Psoas muscle (tissue), 8 donors: ENCODE measurements around the gene ZP1. TPM values are rescaled to one million over a fixed set of nuclear protein-coding genes. Genes with fewer than 3 reads are reported as not detected.

Source experiments
- ATAC-seq, 4 donors: fragments of 200-7000 bp; cut with Tn5 transposase; one replicate each; pipeline ENCODE4 v1.9.1; 2020; ENCODE audit warnings: moderate library complexity in 3 of 4, mild to moderate bottlenecking in 2 of 4
- DNase-seq, 2 donors: peaks; one replicate each; pipeline ENCODE4 v3.0.0-alpha.2; 2020
- H3K27ac ChIP-seq: fragments of 200-600 bp; one replicate; pipeline ENCODE4 v1.8.0; 2022
- H3K27me3 ChIP-seq, 3 donors: fragments of 200-600 bp in 1 of 3; one replicate each; pipeline versions ENCODE4 v1.6.1 to v1.8.0; 2013 to 2022; ENCODE audit warnings: low read length in 2 of 3, mild to moderate bottlenecking in 2 of 3, moderate library complexity in 1 of 3; ENCODE audit not compliant: insufficient read depth in 3 of 3
- H3K36me3 ChIP-seq, 2 donors: fragments of 200-600 bp in 1 of 2; one replicate each; pipeline versions ENCODE4 v1.6.1 to v1.8.0; 2013 to 2022; ENCODE audit warnings: low read depth in 1 of 2, mild to moderate bottlenecking in 1 of 2, moderate library complexity in 1 of 2; ENCODE audit not compliant: insufficient read depth in 1 of 2
- H3K4me1 ChIP-seq: fragments of 200-600 bp; one replicate; pipeline ENCODE4 v1.8.0; 2022
- H3K4me3 ChIP-seq: fragments of 200-600 bp; one replicate; pipeline ENCODE4 v1.8.0; 2022; ENCODE audit warnings: mild to moderate bottlenecking
- H3K9me3 ChIP-seq: fragments of 200-600 bp; one replicate; pipeline ENCODE4 v1.8.0; 2022
- CTCF ChIP-seq: fragments of 200-600 bp; IDR thresholded peaks from one replicate; pipeline ENCODE4 v1.8.0; 2022; ENCODE audit warnings: antibody characterized with exemption
- WGBS, 3 donors: extraction: QIAGEN DNeasy Blood & Tissue Kit; methylation state at CpG; one replicate each; pipeline versions ENCODE4 v1.1.6 to v1.1.7; 2013; 5-methylcytosine and 5-hydroxymethylcytosine counted together
- intact Hi-C, 2 donors: fragments of 100-400 bp; cut with DNase I; formaldehyde crosslinking; loops; one replicate each; pipeline versions ENCODE4 v1.11.0 to v1.14.2; 2022
- polyA plus RNA-seq, 3 donors: library from polyadenylated mRNA; stranded (reverse); fragments of 200-250 nt; gene quantifications; one replicate each; pipeline ENCODE4 v1.2.3, GENCODE V29; 2013
- total RNA-seq, 4 donors: library from RNA; stranded (reverse); fragmentation: NEBNext Ultra II Directional in 2 of 4; extraction: Animal tissue kit (Norgen Biotek cat#: 25700) in 2 of 4; gene quantifications; one replicate each; pipeline versions ENCODE4 v1.2.1 to v1.2.4, GENCODE V29; 2021 to 2023
- donor health status: healthy with polysubstance abuse.
- donor health status: DM: no; HTN: no; CAD: no; lungs with moderate emphysema.
- donor health status: Bipolar disorder and iron deficiency.
- donor health status: healthy.
- donor health status: DM: yes; HTN: yes; CAD: no.
- donor health status: DM: no; HTN: no; CAD: no.
- donor health status: DM: no; HTN: no; CAD: no.
- donor health status: DM: yes; HTN: yes; CAD: no.

The ZP1 gene
- total and polyA plus RNA-seq, 7 donors: 0.18 to 0.52 (median 0.29) TPM; not detected in 3

- DNase-seq: no peak
- no peak overlapping the region for H3K27ac ChIP-seq
- peak; percentile 22 to 30 (median 26) for ATAC-seq
- peak overlapping the region; percentile 65 for H3K4me3 ChIP-seq
- H3K36me3 ChIP-seq: peaks cover 5 to 36% of the 10 kb centered on the region in 2 donors
- intact Hi-C loops: no loop called here
- peaks cover 28% of the 10 kb centered on the region for H3K4me1 ChIP-seq
- 53 to 60% (median 58%) methylated on average over 6 of the region's 6 CpGs for WGBS, 3 donors
- TF ChIP-seq CTCF: no peak
- peaks cover 0 to 23% (median 4%) of the 10 kb centered on the region in 3 donors for H3K27me3 ChIP-seq
- no peaks in the 10 kb centered on the region for H3K9me3 ChIP-seq
Observed at GRCh38 chr11:60923800-60924109, 56.4 kb downstream of the ZP1 start.

- Histone ChIP-seq H3K4me1 (peaks cover 22% of the 10 kb centered on the region), H3K27ac (no peak within 1 kb of the TSS), H3K4me3 (peak within 1 kb of the TSS; percentile 65), H3K27me3 (peaks cover 0 to 23% (median 4%) of the 10 kb centered on the region in 3 donors), H3K36me3 (peaks cover 5 to 36% of the 10 kb centered on the region in 2 donors), H3K9me3 (no peaks in the 10 kb centered on the region)
- ATAC-seq (peak; percentile 61 to 87 (median 75)), DNase-seq (peak; percentile 73 to 78)
- TF ChIP-seq CTCF: no peak
- intact Hi-C loops: no loop called here
- 0 to 1% (median 1%) methylated on average over 34 to 69 of the region's 69 CpGs for WGBS, 3 donors
Observed at GRCh38 chr11:60924110-60924905, 57.0 kb downstream of the ZP1 start, which contains the start of gene TMEM132A. Gene TMEM132A (plus strand): TSS chr11:60924460. CDS start chr11:60924634, 174 bp downstream.

Other genes with a start within 250 kb of the ZP1 start
- gene MS4A8, start 167.9 kb upstream of the ZP1 start, total RNA-seq: under 1 TPM in 3 of 4 donors, not detected in 1; 0.20 to 0.47 (median 0.23) TPM
- gene MS4A8, start 167.9 kb upstream of the ZP1 start, polyA plus RNA-seq: under 1 TPM in 2 of 3 donors, not detected in 1; 0.10 to 0.31 TPM
- not detected for gene MS4A18, start 142.8 kb upstream of the ZP1 start, total RNA-seq
- not detected for gene MS4A18, start 142.8 kb upstream of the ZP1 start, polyA plus RNA-seq
- not detected for gene MS4A15, start 110.7 kb upstream of the ZP1 start, total RNA-seq
- not detected for gene MS4A15, start 110.7 kb upstream of the ZP1 start, polyA plus RNA-seq
- not detected for gene MS4A10, start 82.2 kb upstream of the ZP1 start, total RNA-seq
- under 1 TPM in 1 of 3 donors, not detected in 2; 0.03 TPM for gene MS4A10, start 82.2 kb upstream of the ZP1 start, polyA plus RNA-seq
- 10 to 100 TPM; 24.8 to 43.9 (median 30.1) TPM for gene CCDC86, start 25.4 kb upstream of the ZP1 start, total RNA-seq
- 10 to 100 TPM; 36.2 to 55.4 (median 53.6) TPM for gene CCDC86, start 25.4 kb upstream of the ZP1 start, polyA plus RNA-seq
- gene PTGDR2, start 11.6 kb upstream of the ZP1 start, total RNA-seq: 10 to 100 TPM in 1 of 4 donors, 1 to 10 TPM in 2, under 1 TPM in 1; 0.53 to 13.9 (median 1.1) TPM
- 1 to 10 TPM; 1.1 to 1.3 (median 1.2) TPM for gene PTGDR2, start 11.6 kb upstream of the ZP1 start, polyA plus RNA-seq
- 10 to 100 TPM; 45.7 to 71.7 (median 63.0) TPM for gene PRPF19, start 39.0 kb downstream of the ZP1 start, total RNA-seq
- 100 to 1,000 TPM in 1 of 3 donors, 10 to 100 TPM in 2; 56.9 to 109 (median 67.4) TPM for gene PRPF19, start 39.0 kb downstream of the ZP1 start, polyA plus RNA-seq
- gene TMEM109, start 46.6 kb downstream of the ZP1 start, total RNA-seq: 10 to 100 TPM; 70.2 to 73.4 (median 71.5) TPM
- gene TMEM109, start 46.6 kb downstream of the ZP1 start, polyA plus RNA-seq: 100 to 1,000 TPM in 1 of 3 donors, 10 to 100 TPM in 2; 69.2 to 130 (median 78.1) TPM
- gene TMEM132A, start 56.9 kb downstream of the ZP1 start, total RNA-seq: 1 to 10 TPM; 3.3 to 7.7 (median 6.1) TPM
- 1 to 10 TPM; 2.0 to 3.7 (median 2.6) TPM for gene TMEM132A, start 56.9 kb downstream of the ZP1 start, polyA plus RNA-seq
- gene SLC15A3, start 84.6 kb downstream of the ZP1 start, total RNA-seq: 10 to 100 TPM in 1 of 4 donors, 1 to 10 TPM in 3; 7.2 to 14.6 (median 8.6) TPM
- 10 to 100 TPM in 1 of 3 donors, 1 to 10 TPM in 2; 7.8 to 10.3 (median 8.2) TPM for gene SLC15A3, start 84.6 kb downstream of the ZP1 start, polyA plus RNA-seq
- under 1 TPM; 0.43 to 0.74 (median 0.49) TPM for gene CD6, start 104.1 kb downstream of the ZP1 start, total RNA-seq
- gene CD6, start 104.1 kb downstream of the ZP1 start, polyA plus RNA-seq: under 1 TPM; 0.05 to 0.34 (median 0.05) TPM
- under 1 TPM in 3 of 4 donors, not detected in 1; 0.08 to 0.17 (median 0.17) TPM for gene CD5, start 234.9 kb downstream of the ZP1 start, total RNA-seq
- under 1 TPM in 2 of 3 donors, not detected in 1; 0.04 to 0.05 TPM for gene CD5, start 234.9 kb downstream of the ZP1 start, polyA plus RNA-seq